ENCODE data around the gene CDH13.

The CDH13 gene

DNA sequence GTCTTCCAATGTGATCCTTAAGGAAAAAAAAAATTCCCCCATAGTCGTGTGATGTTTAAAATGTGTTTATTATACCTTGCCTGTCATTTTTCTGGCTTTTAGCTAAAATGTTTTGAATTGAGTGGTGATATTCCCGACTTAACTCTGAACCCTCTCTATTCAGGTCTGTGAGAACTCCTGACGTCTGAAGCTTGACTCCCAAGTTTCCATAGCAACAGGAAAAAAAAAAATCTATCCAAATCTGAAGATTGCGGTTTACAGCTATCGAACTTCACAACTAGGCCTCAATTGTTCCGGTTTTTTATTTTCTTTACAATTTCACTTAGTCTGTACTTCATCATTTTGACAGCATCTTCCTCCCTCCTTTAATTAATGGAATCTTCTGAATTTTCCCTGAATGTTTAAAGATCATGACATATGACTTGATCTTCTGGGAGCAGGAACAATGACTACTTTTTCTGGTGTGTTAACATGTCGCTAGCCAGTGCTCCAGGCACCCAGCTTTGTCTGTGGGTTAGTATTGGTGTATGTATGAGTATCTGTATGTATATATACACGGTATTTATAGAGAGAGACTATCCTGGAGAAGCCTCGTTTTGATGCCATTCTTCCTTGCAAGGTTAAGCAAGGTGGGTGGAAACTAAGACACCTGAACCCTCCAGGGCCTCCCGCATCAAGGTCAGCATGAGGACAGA is 1168.2 kb downstream of the CDH13 start:
- DNase-seq = no peak

GRCh38 chr16:83797013-83797412 is 1170.2 kb downstream of the CDH13 start:
- DNase-seq = no peak

GRCh38 chr16:83799336-83799735 is 1172.6 kb downstream of the CDH13 start:
- no peak for DNase-seq

DNA sequence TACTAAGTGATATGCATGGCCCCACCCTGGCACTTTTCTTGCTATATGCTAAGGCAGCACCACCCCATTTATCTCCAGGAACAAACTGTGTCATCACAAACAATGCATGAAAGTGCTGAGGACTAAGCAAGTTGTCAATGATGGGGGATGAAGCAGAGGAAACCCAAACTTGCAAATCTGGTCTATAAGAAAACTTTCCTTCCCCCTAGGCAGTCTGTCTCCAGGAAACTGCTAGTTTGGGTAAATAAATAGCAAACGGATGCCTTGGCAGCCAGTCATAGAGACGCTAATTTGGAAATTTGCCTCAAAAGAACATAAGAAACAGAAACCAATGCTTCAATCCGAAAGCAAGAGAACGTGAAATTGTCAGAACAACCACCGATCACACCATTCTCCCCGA is 1175.4 kb downstream of the CDH13 start:
- DNase-seq = no peak

DNA sequence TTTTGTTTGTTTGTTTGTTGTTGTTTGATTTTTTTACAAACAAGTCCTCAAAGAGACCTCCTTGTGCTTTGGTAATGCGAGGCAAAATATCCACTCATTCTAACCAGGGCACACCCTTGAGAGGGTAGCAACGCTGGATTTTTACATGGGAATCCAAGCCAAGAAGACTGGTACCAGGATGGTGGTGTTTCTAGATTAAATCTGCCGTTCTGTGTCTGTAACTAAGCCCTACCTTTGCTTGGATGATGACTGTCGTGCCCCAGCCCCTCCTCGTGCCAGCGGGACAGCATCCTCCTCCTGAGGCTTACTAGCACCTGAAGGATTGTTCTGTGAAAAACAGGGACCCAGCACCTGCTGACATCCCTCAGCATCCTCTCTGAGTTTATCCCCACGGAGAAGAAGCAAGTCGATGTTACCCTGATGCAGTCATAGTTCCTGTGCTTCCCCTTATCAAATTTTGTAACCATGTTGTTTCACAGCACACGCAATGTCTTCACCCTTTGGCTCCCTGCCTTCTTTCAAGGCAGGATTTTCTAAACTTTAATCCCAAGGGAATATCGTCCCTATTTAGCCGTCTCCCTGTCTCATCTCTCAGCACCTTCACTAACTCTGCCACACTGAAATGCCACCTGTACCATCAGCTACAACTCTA is 1175.9 kb downstream of the CDH13 start:
- DNase-seq = no peak

GRCh38 chr16:83803811-83804210 is 1177.0 kb downstream of the CDH13 start:
- no peak for DNase-seq

DNA sequence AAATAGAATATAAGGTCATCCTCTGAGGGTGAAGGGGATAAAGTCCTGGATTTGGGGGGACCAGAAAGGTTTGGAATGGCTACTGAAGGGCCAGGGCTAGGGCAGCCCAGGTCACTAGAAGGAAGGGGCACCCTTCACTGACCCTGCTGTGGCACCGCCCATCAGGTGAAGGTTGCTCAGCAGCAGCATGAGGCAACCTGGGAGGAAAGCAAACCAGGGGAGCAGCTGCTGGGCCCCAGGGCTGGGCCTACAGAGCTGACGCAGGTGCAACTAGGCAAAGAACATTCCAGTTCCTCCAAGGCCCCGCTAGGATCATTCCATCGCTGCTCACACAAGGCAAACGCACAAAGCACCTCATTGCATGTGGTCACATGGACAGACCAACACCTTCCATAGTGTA is 1177.6 kb downstream of the CDH13 start:
- no peak for DNase-seq

- no peak for DNase-seq
Measured at GRCh38 chr16:83806036-83806435, 1179.3 kb downstream of the CDH13 start.

DNA sequence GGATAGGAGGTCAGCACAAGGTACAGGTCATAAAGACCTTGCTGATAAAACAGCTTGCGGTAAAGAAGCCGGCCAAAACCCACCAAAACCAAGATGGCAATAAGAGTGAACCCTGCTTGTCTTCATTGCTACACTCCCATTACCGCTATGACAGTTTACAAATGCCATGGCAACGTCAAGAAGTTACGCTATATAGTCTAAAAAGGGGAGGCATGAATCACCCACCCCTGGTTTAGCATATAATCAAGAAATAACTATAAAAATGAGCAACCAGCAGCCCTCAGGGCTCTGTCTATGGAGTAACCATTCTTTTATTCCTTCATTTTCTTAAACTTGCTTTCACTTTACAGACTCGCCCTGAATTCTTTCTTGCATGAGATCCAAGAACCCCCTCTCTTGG is 1180.0 kb downstream of the CDH13 start:
- DNase-seq = no peak

GRCh38 chr16:83807327-83807709 is 1180.5 kb downstream of the CDH13 start:
- no peak for DNase-seq

DNA sequence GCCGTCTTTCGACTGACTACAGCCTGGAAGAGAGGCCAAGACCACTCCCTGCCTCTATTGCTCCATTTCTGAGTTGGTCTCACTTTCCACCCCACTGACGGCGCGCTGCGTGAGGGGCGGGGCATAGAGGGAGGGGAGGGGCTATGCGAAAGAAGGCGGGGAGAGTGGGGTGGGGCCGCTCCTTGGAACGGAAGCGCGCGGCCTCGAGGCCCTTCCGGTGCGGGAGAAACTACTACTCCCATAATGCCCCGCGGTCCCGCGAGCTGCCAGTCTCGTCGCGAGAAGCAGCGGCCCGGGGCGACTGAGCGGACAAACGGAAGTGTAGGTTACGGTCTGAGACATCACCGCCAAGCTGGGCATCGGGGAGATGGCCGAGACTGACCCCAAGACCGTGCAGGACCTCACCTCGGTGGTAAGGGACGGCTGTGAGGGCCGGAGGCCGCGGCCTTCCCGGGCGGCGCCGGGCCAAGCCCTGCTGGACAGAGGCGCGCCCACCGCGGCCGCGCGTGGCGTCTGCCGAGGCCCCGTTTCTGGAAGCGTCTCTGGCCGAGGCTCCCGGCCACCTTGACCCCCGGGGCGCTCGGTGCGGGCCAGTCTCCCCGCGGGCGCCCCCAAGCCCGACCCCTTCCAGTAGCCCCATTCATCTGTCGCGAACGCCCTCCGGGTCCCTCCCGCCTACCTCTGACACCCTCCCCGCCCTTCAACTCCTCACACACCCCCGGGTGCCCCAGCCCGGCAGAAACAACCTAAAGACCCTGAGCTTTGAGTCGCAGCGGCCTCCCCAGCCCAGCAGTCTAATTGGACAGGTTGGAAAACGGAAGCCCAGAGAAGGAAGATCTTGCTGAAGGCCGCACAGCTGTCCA is 1181.2 kb downstream of the CDH13 start, which contains the start of gene HSBP1:
Gene HSBP1 (plus strand): TSS at position 269 of the 863 bp plus-strand sequence. CDS start 99 bp downstream, at position 368.
- DNase-seq = peak; percentile 82 to 88 (median 85)

DNA sequence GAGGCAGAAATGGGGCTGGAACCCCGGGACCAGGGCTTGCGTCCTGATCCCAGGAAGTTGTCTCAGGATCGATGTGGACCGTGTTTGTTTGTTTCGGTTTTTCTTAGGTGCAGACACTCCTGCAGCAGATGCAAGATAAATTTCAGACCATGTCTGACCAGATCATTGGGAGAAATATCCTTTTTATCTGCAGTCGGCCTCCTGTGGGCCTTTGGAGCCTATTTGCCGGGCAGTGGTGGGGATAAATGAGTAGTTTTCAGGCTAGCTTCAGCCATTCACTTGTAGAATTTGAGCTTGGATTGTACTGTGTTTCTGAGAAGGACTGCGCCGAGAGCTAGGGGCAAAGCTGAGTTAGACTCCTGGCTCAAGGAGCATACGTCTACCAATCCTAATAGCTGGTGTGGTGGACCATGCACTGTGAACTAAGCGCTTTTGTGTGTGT is 1181.8 kb downstream of the CDH13 start:
- DNase-seq = no peak

- DNase-seq = no peak
Measured at GRCh38 chr16:83809092-83809491, 1182.3 kb downstream of the CDH13 start.

GRCh38 chr16:83810901-83811300 is 1184.1 kb downstream of the CDH13 start:
- no peak for DNase-seq

GRCh38 chr16:83813823-83814658 is 1187.3 kb downstream of the CDH13 start:
- no peak for DNase-seq

GRCh38 chr16:83814659-83814985 is 1187.9 kb downstream of the CDH13 start:
- DNase-seq = no peak

DNA sequence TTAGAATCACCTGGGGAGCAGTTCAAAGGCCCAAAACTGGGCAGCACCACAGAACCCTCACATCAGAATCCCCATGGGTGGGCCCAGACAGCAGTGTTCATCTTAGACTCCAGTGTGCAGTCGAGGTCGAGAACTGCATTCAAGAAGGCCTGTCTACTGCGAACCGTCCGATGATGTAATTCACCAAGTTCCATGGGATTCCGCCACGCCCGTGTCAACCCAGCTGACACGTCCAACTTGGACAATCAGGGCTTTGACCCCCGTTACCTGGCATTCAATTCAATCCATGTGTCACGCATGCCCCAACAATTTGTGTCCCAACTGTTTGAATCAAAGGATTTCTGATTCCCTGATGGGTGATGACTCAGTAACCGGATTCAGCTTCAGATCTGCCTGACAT is 1190.3 kb downstream of the CDH13 start:
- DNase-seq = no peak

DNA sequence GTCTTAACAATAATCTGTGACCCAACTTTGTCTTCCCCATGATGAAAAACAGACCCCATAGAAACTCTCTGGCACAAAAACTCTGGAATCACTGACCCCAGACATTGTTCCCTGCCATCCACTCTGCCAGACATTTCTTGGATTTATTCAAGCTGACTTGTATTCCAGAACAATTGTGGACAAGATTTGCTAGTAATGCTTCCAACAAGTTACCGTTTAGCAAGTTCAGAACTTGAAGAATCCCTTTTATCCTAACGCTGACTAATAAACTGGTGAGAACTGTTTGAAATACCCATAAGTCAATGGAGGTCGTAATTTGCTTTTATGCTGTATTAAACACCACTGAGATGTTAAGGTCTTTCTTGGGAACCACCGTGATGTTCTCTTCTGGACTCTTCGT is 1191.5 kb downstream of the CDH13 start:
- DNase-seq = no peak

DNA sequence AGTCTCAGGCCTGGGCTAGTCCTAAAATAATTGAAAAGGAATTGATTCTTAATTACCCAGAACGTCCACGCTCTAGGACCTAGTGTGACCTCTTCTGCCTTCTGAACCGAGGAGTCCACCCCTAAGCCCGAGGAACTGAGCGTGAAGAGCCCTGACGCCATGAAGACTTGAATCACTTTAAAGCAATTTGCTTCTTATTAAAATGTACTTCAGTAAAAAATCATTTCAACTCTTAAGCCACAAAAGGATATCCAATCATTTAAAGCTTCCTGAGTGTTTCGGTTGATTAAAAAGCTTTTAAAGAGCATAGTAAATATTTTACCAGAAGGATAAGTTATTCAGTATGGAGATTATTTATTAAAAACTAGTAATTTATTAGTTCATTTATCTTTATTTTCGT is 1192.6 kb downstream of the CDH13 start:
- no peak for DNase-seq

GRCh38 chr16:83826146-83826913 is 1199.6 kb downstream of the CDH13 start:
- peak; percentile 58 to 75 (median 74) for DNase-seq

- no peak for DNase-seq
Measured at GRCh38 chr16:83830091-83830768, 1203.5 kb downstream of the CDH13 start.
